GM23338 (cell line): Measurements from ENCODE around the gene NPEPPS. TPM values are rescaled to one million over a fixed set of nuclear protein-coding genes. Genes with fewer than 3 reads are reported as not detected.

Experiments
- ATAC-seq: fragments of 200-7000 bp; cut with Tn5 transposase; 3 replicates; pipeline ENCODE4 v1.9.1; 2020
- DNase-seq: peaks from one replicate; pipeline ENCODE4 v3.0.0-alpha.2; 2015; ENCODE audit warnings: low spot score
- H2AFZ ChIP-seq: fragments of 200-600 bp; sonication (generic); 2 replicates; pipeline ENCODE4 v1.8.0; 2016; ENCODE audit warnings: antibody characterized with exemption, mild to moderate bottlenecking, moderate library complexity
- H3F3A ChIP-seq: fragments of 200-600 bp; sonication (generic); replicated peaks from 2 replicates; pipeline ENCODE4 v1.8.0; 2017; ENCODE audit warnings: antibody characterized with exemption, mixed run types, low read depth
- H3K27ac ChIP-seq: fragments of 200-600 bp; sonication (generic); 2 replicates; pipeline ENCODE4 v1.6.1; 2016; ENCODE audit warnings: low read depth
- H3K27me3 ChIP-seq: fragments of 200-600 bp; sonication (generic); 2 replicates; pipeline ENCODE4 v1.8.0; 2016; ENCODE audit warnings: mild to moderate bottlenecking, mixed run types, moderate library complexity; ENCODE audit not compliant: insufficient read depth
- H3K36me3 ChIP-seq: fragments of 200-600 bp; sonication (generic); 2 replicates; pipeline ENCODE4 v1.8.0; 2016; ENCODE audit warnings: mild to moderate bottlenecking; ENCODE audit not compliant: insufficient read depth
- H3K4me1 ChIP-seq: fragments of 200-600 bp; sonication (generic); 2 replicates; pipeline ENCODE4 v1.8.0; 2016; ENCODE audit warnings: mild to moderate bottlenecking, moderate library complexity; ENCODE audit not compliant: insufficient read depth
- H3K4me2 ChIP-seq: fragments of 200-600 bp; sonication (generic); 2 replicates; pipeline ENCODE4 v1.7.1; 2017; ENCODE audit warnings: mixed run types
- H3K4me3 ChIP-seq: fragments of 200-600 bp; sonication (generic); 2 replicates; pipeline ENCODE4 v1.6.1; 2016; ENCODE audit warnings: mixed run types
- H3K79me2 ChIP-seq: fragments of 200-600 bp; sonication (generic); replicated peaks from 2 replicates; pipeline ENCODE4 v1.8.0; 2017; ENCODE audit warnings: mild to moderate bottlenecking; ENCODE audit not compliant: insufficient read depth
- H3K9me2 ChIP-seq: fragments of 200-600 bp; sonication (generic); 2 replicates; pipeline ENCODE4 v1.8.0; 2017; ENCODE audit not compliant: insufficient read depth
- H4K20me1 ChIP-seq: fragments of 200-600 bp; sonication (generic); replicated peaks from 2 replicates; pipeline ENCODE4 v1.8.0; 2017; ENCODE audit warnings: mild to moderate bottlenecking; ENCODE audit not compliant: insufficient read depth
- H3K27ac Mint-ChIP-seq: 2 replicates; pipeline ENCODE4 v1.8.0; 2020; ENCODE audit warnings: inconsistent platforms, mild to moderate bottlenecking, moderate library complexity, mixed read lengths
- H3K27me3 Mint-ChIP-seq: 3 replicates; pipeline ENCODE4 v1.8.0; 2022; ENCODE audit warnings: low read depth, mild to moderate bottlenecking, moderate library complexity, mixed read lengths, inconsistent platforms; ENCODE audit not compliant: insufficient read depth, poor library complexity
- H3K36me3 Mint-ChIP-seq: 3 replicates; pipeline ENCODE4 v1.8.0; 2021; ENCODE audit warnings: low read depth, mild to moderate bottlenecking, inconsistent platforms, moderate library complexity, mixed read lengths
- H3K4me1 Mint-ChIP-seq: 3 replicates; pipeline ENCODE4 v1.8.0; 2020; ENCODE audit warnings: mild to moderate bottlenecking, inconsistent platforms, mixed read lengths
- H3K4me3 Mint-ChIP-seq: 3 replicates; pipeline ENCODE4 v1.8.0; 2021; ENCODE audit warnings: moderate library complexity, mild to moderate bottlenecking, inconsistent platforms, mixed read lengths
- H3K9me3 Mint-ChIP-seq: 3 replicates; pipeline ENCODE4 v1.8.0; 2020; ENCODE audit warnings: moderate library complexity, mild to moderate bottlenecking, inconsistent platforms, mixed read lengths
- CREB1 ChIP-seq: fragments of 250-450 bp; sonication (Bioruptor Pico); IDR thresholded peaks from 2 replicates; pipeline ENCODE4 v1.5.0; 2020; ENCODE audit warnings: low read depth, mild to moderate bottlenecking, moderate library complexity
- EZH2 ChIP-seq: fragments of 200-600 bp; sonication (generic); IDR thresholded peaks from one replicate; pipeline ENCODE4 v1.8.0; 2017; ENCODE audit warnings: antibody characterized with exemption, mild to moderate bottlenecking, low read depth; ENCODE audit not compliant: unreplicated experiment
- EZH2phosphoT487 ChIP-seq: fragments of 200-600 bp; sonication (generic); IDR thresholded peaks from one replicate; pipeline ENCODE4 v1.8.1; 2018; ENCODE audit warnings: antibody characterized with exemption; ENCODE audit not compliant: unreplicated experiment
- NANOG ChIP-seq: IDR thresholded peaks from 2 replicates; pipeline ENCODE4 v1.6.1; 2016; ENCODE audit warnings: antibody characterized with exemption, borderline replicate concordance
- POLR2AphosphoS5 ChIP-seq: IDR thresholded peaks from 2 replicates; pipeline ENCODE4 v1.6.1; 2016; ENCODE audit warnings: antibody characterized with exemption, low read depth
- polyA plus RNA-seq: library from polyadenylated mRNA; unstranded; fragments of >200 nt; fragmentation: Nextera tagmentation; extraction: Ambion mirVana; gene quantifications from 2 replicates; pipeline ENCODE4 v1.2.1, GENCODE V29; 2016
- total RNA-seq: library from RNA; depleted of rRNA; stranded (reverse); fragments of >200 nt; shearing (Covaris generic); gene quantifications from 2 replicates; pipeline ENCODE4 v1.2.3, GENCODE V29; 2014
- TF ChIP-seq, protein P1 (sequence below), 2 experiments: fragments of 200-600 bp in 1 of 2; sonication (generic) in 1 of 2; conservative IDR thresholded peaks; 2 replicates each; pipeline versions ENCODE4 v1.5.1 to v1.6.1; 2016 to 2017; ENCODE audit warnings: antibody characterized with exemption in 2 of 2, low read depth in 2 of 2, mild to moderate bottlenecking in 2 of 2, moderate library complexity in 1 of 2
- TF ChIP-seq, protein P2 (sequence below): IDR thresholded peaks from 2 replicates; pipeline ENCODE4 v1.6.1; 2016; ENCODE audit warnings: antibody characterized with exemption

The NPEPPS gene
- total and polyA plus RNA-seq, 2 experiments from 2014 or later = 91.5 to 113 TPM

DNA sequence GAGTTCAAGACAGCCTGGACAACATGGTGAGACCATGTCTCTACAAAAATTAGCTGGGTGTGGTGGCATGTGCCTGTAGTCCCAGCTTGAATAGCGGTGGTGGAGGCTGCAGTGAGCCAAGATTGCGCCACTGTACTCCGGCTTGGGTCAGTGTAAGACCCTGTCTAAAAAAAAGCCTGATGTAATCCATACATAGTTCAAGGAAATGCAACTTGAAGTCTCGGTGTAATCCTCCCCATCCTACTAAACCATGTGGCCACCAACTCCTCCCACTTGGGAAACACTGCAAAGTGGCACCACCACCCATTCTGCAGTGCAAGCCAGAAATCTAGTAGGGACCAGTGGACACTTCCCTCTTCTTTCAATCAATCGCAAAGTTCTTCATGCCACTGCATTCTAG lies 113.4 kb downstream of the NPEPPS start:
- Histone ChIP-seq H3K4me2 (no peak overlapping the region), H3K79me2 (peaks cover 17% of the 10 kb centered on the region), H3K27me3 (no peaks in the 10 kb centered on the region), H3K4me1 (no peaks in the 10 kb centered on the region), H3K27ac (no peak overlapping the region), H3K36me3 (no peaks in the 10 kb centered on the region), H3K9me2 (no peaks in the 10 kb centered on the region), H3K4me3 (no peak overlapping the region), H2AFZ (no peak overlapping the region), H3F3A (peaks cover 9% of the 10 kb centered on the region; the same call in 1 of the 2 replicates), H4K20me1 (0 out of 2 replicates have a peak, but pooled peaks cover 5% of the 10 kb centered on the region)
- Mint-ChIP-seq H3K9me3 (no peaks in the 10 kb centered on the region), H3K27me3 (peaks cover 12% of the 10 kb centered on the region), H3K27ac (no peak overlapping the region), H3K4me3 (no peak overlapping the region), H3K4me1 (peaks cover 3% of the 10 kb centered on the region; the same call in 1 of the 3 replicates), H3K36me3 (peaks cover 3% of the 10 kb centered on the region; the same call in 1 of the 3 replicates)
- TF ChIP-seq EZH2 (no peak), EZH2phosphoT487 (no peak)
- TF ChIP-seq, protein P1, sequence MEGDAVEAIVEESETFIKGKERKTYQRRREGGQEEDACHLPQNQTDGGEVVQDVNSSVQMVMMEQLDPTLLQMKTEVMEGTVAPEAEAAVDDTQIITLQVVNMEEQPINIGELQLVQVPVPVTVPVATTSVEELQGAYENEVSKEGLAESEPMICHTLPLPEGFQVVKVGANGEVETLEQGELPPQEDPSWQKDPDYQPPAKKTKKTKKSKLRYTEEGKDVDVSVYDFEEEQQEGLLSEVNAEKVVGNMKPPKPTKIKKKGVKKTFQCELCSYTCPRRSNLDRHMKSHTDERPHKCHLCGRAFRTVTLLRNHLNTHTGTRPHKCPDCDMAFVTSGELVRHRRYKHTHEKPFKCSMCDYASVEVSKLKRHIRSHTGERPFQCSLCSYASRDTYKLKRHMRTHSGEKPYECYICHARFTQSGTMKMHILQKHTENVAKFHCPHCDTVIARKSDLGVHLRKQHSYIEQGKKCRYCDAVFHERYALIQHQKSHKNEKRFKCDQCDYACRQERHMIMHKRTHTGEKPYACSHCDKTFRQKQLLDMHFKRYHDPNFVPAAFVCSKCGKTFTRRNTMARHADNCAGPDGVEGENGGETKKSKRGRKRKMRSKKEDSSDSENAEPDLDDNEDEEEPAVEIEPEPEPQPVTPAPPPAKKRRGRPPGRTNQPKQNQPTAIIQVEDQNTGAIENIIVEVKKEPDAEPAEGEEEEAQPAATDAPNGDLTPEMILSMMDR (conservative IDR thresholded peaks at IDR 0.05; ENCODE audit: low read depth in 2 of 2) = no peak
- ATAC-seq (no peak), DNase-seq (no peak)

DNA sequence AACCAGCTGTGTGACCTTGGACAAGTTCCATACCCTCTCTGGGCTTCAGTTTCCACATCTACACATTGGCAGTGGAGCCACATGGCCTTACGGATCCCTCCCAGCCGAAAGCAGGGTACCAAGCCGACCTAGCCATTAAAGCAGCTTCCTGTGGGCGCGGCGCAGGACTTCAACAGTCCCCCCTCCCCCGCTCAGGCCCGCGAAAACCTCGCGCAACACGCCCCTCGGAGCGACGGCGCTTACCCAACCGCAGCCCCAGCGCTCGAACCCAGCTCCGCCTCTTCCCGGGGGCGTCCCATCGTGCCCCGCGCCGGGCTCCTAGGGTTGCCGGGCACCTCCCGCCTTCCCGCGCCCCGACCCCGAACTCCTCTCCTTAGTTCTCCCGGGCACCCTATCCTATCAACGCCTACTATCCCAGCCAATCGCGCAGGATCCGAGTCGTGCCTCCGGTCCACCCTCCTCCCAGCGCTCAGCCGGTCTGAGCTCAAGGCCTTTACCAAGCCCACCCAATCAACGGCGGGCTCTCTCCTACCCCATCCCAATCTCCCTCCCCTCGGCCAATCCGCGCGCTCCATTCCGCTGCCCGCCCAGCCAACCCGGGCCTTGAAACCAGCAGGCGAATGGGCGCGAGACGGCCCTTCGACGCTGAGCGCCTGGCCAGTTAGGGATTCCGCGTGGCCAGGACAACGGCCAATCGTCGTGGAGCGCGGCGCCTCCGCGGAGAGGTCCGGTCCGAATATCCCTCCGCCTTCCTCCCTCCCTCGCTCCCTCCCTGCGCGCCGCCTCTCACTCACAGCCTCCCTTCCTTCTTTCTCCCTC lies 118.5 kb downstream of the NPEPPS start, which contains the start of gene KPNB1:
TSS of gene KPNB1 (plus strand) at position 767 of the 819 bp plus-strand sequence. CDS start 326 bp downstream, outside the sequence.
- peaks cover 32% of the 10 kb centered on the region for H3K36me3 ChIP-seq
- H3F3A ChIP-seq = peaks cover 25% of the 10 kb centered on the region
- Mint-ChIP-seq H3K36me3 (peaks cover 41% of the 10 kb centered on the region), H3K4me1 (peaks cover 26% of the 10 kb centered on the region), H3K4me3 (peak within 1 kb of the TSS; percentile 92), H3K9me3 (no peaks in the 10 kb centered on the region; the same call in 2 of the 3 replicates), H3K27ac (peak within 1 kb of the TSS; percentile 98), H3K27me3 (peaks cover 16% of the 10 kb centered on the region)
- DNase-seq = peak; percentile 99
- H3K4me3 ChIP-seq = peak within 1 kb of the TSS; percentile 96
- 0 out of 2 replicates have a peak within 1 kb of the TSS, but pooled peaks have one; percentile 4 for H2AFZ ChIP-seq
- peaks cover 55% of the 10 kb centered on the region for H3K79me2 ChIP-seq
- no peaks in the 10 kb centered on the region for H3K27me3 ChIP-seq
- peak within 1 kb of the TSS; percentile 99 for H3K27ac ChIP-seq
- H4K20me1 ChIP-seq = peaks cover 30% of the 10 kb centered on the region
- ATAC-seq = peak; percentile 88
- H3K9me2 ChIP-seq = no peaks in the 10 kb centered on the region
- TF ChIP-seq POLR2AphosphoS5 (peak; percentile 75), CREB1 (peak; percentile 85), NANOG (peak; percentile 42)
- TF ChIP-seq, protein P1 (conservative IDR thresholded peaks at IDR 0.05; ENCODE audit: low read depth in 2 of 2) = no peak
- TF ChIP-seq, protein P2, sequence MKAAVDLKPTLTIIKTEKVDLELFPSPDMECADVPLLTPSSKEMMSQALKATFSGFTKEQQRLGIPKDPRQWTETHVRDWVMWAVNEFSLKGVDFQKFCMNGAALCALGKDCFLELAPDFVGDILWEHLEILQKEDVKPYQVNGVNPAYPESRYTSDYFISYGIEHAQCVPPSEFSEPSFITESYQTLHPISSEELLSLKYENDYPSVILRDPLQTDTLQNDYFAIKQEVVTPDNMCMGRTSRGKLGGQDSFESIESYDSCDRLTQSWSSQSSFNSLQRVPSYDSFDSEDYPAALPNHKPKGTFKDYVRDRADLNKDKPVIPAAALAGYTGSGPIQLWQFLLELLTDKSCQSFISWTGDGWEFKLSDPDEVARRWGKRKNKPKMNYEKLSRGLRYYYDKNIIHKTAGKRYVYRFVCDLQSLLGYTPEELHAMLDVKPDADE = peak; percentile 35; the same call in 1 of the 2 replicates
- peaks cover 19% of the 10 kb centered on the region for H3K4me1 ChIP-seq
- peak within 1 kb of the TSS; percentile 99 for H3K4me2 ChIP-seq
